Measurements from ENCODE around the gene ERBIN. TPM values are rescaled to one million over a fixed set of nuclear protein-coding genes. Genes with fewer than 3 reads are reported as not detected.

ERBIN gene
- total and polyA plus RNA-seq, 2 of the 13 experiments (the other 11 are each of a cell fraction or from before 2014, with no cell fraction given): 14.4 to 41.7 TPM

- no peak for TF ChIP-seq AFF4 (CRISPR knock-in tag; IDR thresholded peaks at IDR 0.05)
- TF ChIP-seq ZMYM3 (CRISPR knock-in tag; IDR thresholded peaks at IDR 0.05): no peak
- no peak for TF ChIP-seq ASH2L (IDR thresholded peaks at IDR 0.05; ENCODE audit: insufficient read length, low read depth, low read length)
Measured at GRCh38 chr5:65948115-65948747, 21.9 kb downstream of the ERBIN start (continued).

- H3K4me1 ChIP-seq (ENCODE audit: insufficient read depth, low read length): 0 out of 2 replicates have a peak, but pooled peaks cover 12% of the 10 kb centered on the region
- intact Hi-C loops (cut with micrococcal nuclease; ENCODE audit: unreplicated experiment) (no loop called here), in situ Hi-C loops (cut with HindIII; ENCODE audit: extremely low pct_ligation_motif_present, low pct_unique_long_range_greater_than_20kb) (no loop called here)
- peaks cover 3% of the 10 kb centered on the region; the same call in 1 of the 2 replicates for H4K20me1 ChIP-seq (ENCODE audit: insufficient read depth, low read length)
- DNase-seq (ENCODE audit: low spot score) (no peak), ATAC-seq (no peak), FAIRE-seq (no peak)
- no TSS peak for BruUV-seq (replicated peaks)
- H3K4me3 ChIP-seq (replicated peaks in 1 of 3; ENCODE audit: insufficient read depth in 1 of 3, low read depth in 2 of 3, low read length in 3 of 3): no peak overlapping the region
- ChIA-PET CTCF (ENCODE audit: low intra/inter-chr PET ratio, low total read pairs) (no interaction called here), POLR2A (no interaction called here)
- WGBS (ENCODE audit: low lambda C conversion rate): 97% methylated on average over 3 of the region's 3 CpGs
- no peak overlapping the region for H3K9ac ChIP-seq (ENCODE audit: insufficient read depth, low read depth, low read length)
- no peak overlapping the region for H3K27ac ChIP-seq (ENCODE audit: extremely low read length, insufficient read depth, low read length)
- no peaks in the 10 kb centered on the region for H3K27me3 ChIP-seq (ENCODE audit: control insufficient read depth in 1 of 2, insufficient read depth in 2 of 2, low read length in 2 of 2)
- H2AFZ ChIP-seq (ENCODE audit: low read length): no peak overlapping the region
- no peak overlapping the region for H3K4me2 ChIP-seq (ENCODE audit: low read depth, low read length)
- 0 out of 5 replicates have a peak, but pooled peaks cover 0 to 1% of the 10 kb centered on the region in 2 experiments for H3K36me3 ChIP-seq (replicated peaks in 1 of 2; ENCODE audit: control insufficient read depth in 1 of 2, insufficient read depth in 2 of 2, low read length in 2 of 2)
- H3K9me3 ChIP-seq (ENCODE audit: low read length): no peaks in the 10 kb centered on the region
- peaks cover 84% of the 10 kb centered on the region for H3K79me2 ChIP-seq (ENCODE audit: insufficient read depth, low read length)
- TF ChIP-seq TAF1 (CRISPR knock-in tag; IDR thresholded peaks at IDR 0.05) (no peak), NAIF1 (CRISPR knock-in tag; IDR thresholded peaks at IDR 0.05; ENCODE audit: borderline replicate concordance) (no peak), SMARCC2 (IDR thresholded peaks at IDR 0.05) (no peak), KAT7 (CRISPR knock-in tag; IDR thresholded peaks at IDR 0.05; ENCODE audit: borderline replicate concordance) (no peak), BRD4 (CRISPR knock-in tag; IDR thresholded peaks at IDR 0.05) (no peak), RAD51 (IDR thresholded peaks at IDR 0.05; ENCODE audit: borderline replicate concordance) (no peak)
- TF ChIP-seq, protein P1, sequence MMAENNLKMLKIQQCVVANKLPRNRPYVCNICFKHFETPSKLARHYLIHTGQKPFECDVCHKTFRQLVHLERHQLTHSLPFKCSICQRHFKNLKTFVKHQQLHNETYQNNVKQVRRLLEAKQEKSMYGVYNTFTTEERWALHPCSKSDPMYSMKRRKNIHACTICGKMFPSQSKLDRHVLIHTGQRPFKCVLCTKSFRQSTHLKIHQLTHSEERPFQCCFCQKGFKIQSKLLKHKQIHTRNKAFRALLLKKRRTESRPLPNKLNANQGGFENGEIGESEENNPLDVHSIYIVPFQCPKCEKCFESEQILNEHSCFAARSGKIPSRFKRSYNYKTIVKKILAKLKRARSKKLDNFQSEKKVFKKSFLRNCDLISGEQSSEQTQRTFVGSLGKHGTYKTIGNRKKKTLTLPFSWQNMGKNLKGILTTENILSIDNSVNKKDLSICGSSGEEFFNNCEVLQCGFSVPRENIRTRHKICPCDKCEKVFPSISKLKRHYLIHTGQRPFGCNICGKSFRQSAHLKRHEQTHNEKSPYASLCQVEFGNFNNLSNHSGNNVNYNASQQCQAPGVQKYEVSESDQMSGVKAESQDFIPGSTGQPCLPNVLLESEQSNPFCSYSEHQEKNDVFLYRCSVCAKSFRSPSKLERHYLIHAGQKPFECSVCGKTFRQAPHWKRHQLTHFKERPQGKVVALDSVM (CRISPR knock-in tag; IDR thresholded peaks at IDR 0.05): no peak
- TF ChIP-seq, protein P2, sequence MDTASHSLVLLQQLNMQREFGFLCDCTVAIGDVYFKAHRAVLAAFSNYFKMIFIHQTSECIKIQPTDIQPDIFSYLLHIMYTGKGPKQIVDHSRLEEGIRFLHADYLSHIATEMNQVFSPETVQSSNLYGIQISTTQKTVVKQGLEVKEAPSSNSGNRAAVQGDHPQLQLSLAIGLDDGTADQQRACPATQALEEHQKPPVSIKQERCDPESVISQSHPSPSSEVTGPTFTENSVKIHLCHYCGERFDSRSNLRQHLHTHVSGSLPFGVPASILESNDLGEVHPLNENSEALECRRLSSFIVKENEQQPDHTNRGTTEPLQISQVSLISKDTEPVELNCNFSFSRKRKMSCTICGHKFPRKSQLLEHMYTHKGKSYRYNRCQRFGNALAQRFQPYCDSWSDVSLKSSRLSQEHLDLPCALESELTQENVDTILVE (CRISPR knock-in tag; IDR thresholded peaks at IDR 0.05): no peak
- TF ChIP-seq, protein P3, sequence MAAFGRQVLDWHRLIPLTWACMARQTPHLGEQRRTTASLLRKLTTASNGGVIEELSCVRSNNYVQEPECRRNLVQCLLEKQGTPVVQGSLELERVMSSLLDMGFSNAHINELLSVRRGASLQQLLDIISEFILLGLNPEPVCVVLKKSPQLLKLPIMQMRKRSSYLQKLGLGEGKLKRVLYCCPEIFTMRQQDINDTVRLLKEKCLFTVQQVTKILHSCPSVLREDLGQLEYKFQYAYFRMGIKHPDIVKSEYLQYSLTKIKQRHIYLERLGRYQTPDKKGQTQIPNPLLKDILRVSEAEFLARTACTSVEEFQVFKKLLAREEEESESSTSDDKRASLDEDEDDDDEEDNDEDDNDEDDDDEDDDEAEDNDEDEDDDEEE (CRISPR knock-in tag; IDR thresholded peaks at IDR 0.05): no peak
Measured at GRCh38 chr5:65951330-65951729, 25.0 kb downstream of the ERBIN start.

Data from HepG2 (cell line).